HUES6 (cell line): ENCODE data around the gene HLA-DQA1.
"Not testable (repeated sequence)": the region's sequence is repeated elsewhere in the genome, so short reads cannot be mapped to it uniquely, and the experiment has no call there.

ENCODE experiments used
- H3K27ac ChIP-seq: 2 replicates; pipeline ENCODE4 v1.7.0; 2013; ENCODE audit warnings: low read depth, mild to moderate bottlenecking, low read length, inconsistent platforms
- H3K27me3 ChIP-seq: 2 replicates; pipeline ENCODE4 v1.6.1; 2013; ENCODE audit warnings: low read length; ENCODE audit not compliant: control insufficient read depth, insufficient read depth
- H3K36me3 ChIP-seq: 2 replicates; pipeline ENCODE4 v1.6.1; 2013; ENCODE audit warnings: low read length; ENCODE audit not compliant: control insufficient read depth, insufficient read depth
- H3K4me1 ChIP-seq: 2 replicates; pipeline ENCODE4 v1.6.1; 2013; ENCODE audit warnings: low read length; ENCODE audit not compliant: control insufficient read depth, insufficient read depth
- H3K4me3 ChIP-seq: 2 replicates; pipeline ENCODE4 v1.5.1; 2013; ENCODE audit warnings: low read depth, low read length
- H3K9ac ChIP-seq: one replicate; pipeline ENCODE4 v1.6.1; 2013; ENCODE audit warnings: mild to moderate bottlenecking, low read length
- H3K9me3 ChIP-seq: 2 replicates; pipeline ENCODE4 v1.6.1; 2013; ENCODE audit warnings: low read depth, low read length; ENCODE audit not compliant: control insufficient read depth, insufficient read depth

HLA-DQA1 gene

DNA sequence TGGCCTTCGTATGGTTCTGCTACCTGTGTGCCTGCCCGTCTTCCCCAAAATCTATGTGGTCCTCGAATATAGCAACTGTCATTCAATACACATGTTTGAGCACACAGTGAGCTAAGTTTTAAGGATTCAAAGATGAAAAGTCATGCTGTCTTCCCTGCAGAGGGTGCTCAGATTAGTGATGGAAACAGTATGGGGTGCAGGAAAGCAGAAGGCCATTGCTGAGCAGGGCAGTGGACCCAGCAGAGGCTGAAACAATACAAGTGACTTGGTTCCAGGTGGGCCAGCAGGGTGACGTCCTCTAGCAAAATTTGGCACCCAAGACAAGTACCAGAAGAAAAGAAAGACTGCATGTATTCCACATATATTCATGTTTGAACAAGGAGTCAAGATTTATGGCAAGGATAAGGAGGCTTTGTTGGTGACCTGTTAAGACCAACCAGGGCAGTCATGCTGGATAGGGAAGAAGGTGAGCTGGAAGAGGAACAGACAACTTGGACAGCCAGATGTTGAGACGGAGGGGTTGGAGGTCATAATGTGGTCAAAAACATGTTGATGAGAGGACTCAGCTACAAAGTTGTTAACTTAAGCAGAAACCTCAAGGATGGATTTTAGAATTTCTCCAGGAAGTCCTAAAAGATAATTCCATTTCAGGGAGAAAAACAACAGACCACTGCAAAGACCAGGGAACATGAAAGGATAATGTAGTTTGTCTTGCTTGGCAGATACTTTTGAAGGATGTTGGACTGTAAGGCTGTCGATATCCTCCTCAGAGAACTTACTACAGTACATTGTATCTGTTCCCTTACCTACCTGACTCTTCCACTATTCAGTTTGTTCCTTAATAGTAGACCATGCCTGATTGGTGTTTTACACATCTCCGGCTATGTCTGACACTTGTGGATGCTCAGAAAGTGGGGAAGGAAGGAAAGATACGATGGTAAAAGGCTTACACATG, 2.5 kb downstream of the HLA-DQA1 start:
- Histone ChIP-seq H3K4me3 (no peak overlapping the region), H3K9ac (no peak overlapping the region), H3K4me1 (no peaks in the 10 kb centered on the region), H3K36me3 (no peaks in the 10 kb centered on the region), H3K27me3 (no peaks in the 10 kb centered on the region), H3K9me3 (no peaks in the 10 kb centered on the region), H3K27ac (no peak overlapping the region)

DNA sequence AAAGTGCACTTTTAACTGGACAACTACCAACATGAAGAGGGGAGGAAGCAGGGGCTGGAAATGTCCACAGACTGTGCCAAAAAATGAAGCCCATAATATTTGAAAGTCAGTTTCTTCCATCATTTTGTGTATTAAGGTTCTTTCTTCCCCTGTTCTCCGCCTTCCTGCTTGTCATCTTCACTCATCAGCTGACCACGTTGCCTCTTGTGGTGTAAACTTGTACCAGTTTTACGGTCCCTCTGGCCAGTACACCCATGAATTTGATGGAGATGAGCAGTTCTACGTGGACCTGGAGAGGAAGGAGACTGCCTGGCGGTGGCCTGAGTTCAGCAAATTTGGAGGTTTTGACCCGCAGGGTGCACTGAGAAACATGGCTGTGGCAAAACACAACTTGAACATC, 3.9 kb downstream of the HLA-DQA1 start:
- Histone ChIP-seq H3K4me3 (no peak overlapping the region), H3K9ac (no peak overlapping the region), H3K4me1 (no peaks in the 10 kb centered on the region), H3K27me3 (no peaks in the 10 kb centered on the region), H3K27ac (no peak overlapping the region), H3K36me3 (no peaks in the 10 kb centered on the region), H3K9me3 (no peaks in the 10 kb centered on the region)

DNA sequence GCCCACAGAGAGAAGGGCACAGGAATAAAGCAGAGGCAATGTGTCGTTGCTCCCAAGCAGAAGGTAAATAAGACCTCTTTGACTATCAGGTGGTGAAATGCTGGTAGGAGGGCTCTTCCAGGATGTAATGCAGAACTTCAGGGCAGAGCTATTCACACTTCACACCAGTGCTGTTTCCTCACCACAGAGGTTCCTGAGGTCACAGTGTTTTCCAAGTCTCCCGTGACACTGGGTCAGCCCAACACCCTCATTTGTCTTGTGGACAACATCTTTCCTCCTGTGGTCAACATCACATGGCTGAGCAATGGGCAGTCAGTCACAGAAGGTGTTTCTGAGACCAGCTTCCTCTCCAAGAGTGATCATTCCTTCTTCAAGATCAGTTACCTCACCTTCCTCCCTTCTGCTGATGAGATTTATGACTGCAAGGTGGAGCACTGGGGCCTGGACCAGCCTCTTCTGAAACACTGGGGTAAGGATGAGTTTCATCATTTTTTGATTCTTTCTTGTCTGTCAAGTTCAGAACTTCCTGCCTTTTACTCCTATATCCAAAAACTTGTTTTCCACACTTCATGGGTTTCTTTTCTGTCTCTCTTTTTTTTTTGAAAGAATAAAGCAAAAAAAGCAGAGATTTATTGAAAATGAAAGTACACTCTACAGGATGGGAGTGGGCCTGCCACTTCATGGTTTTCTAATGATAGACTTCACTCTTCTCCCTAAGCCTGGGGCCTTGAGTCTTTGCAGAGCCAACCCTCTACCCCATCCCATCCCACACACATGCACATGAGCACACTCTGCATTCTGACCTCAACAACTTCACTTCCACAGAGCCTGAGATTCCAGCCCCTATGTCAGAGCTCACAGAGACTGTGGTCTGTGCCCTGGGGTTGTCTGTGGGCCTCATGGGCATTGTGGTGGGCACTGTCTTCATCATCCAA, 4.8 kb downstream of the HLA-DQA1 start:
- not testable (repeated sequence) for H3K9ac ChIP-seq, H3K9me3 ChIP-seq, H3K36me3 ChIP-seq

DNA sequence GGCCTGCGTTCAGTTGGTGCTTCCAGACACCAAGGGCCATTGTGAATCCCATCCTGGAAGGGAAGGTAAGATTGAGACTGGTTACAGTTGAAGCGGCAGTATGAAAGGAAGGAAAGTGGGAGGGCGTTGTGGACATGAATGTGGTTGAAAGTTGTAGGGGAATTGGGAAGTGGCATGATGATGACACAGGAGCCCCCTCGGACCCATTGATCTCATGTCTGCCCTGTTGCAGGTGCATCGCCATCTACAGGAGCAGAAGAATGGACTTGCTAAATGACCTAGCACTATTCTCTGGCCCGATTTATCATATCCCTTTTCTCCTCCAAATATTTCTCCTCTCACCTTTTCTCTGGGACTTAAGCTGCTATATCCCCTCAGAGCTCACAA, 5.5 kb downstream of the HLA-DQA1 start:
- H3K27me3 ChIP-seq, result no peaks in the 10 kb centered on the region
- H3K9ac ChIP-seq, result no peak overlapping the region
- no peaks in the 10 kb centered on the region for H3K36me3 ChIP-seq
- no peak overlapping the region for H3K4me3 ChIP-seq
- no peaks in the 10 kb centered on the region for H3K9me3 ChIP-seq
- H3K4me1 ChIP-seq, result no peaks in the 10 kb centered on the region
- H3K27ac ChIP-seq, result no peak overlapping the region

More for the DNA sequence above, 4.8 kb downstream of the HLA-DQA1 start:
- H3K27me3 ChIP-seq, H3K27ac ChIP-seq, H3K4me1 ChIP-seq, H3K4me3 ChIP-seq: not testable (repeated sequence)

DNA sequence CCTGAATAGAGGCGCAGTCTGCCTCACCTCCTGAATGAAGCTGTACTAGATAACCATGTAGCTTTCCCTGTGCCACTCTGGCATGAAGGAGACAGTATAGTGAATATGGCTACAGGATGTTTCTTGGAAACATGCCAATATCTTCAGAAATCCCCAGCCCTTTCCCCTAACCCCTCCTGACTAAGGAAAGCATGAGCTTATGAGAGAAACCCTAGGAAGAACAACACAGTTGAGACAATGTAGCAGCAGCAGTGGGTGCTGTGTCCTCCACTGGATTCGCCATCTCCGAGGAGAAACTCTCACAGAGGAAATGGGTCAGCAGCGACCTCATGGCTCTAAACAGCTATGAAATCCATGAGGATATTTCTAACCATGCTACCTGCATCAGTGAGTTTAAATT, 6.7 kb downstream of the HLA-DQA1 start:
- Histone ChIP-seq H3K9ac (no peak overlapping the region), H3K36me3 (no peaks in the 10 kb centered on the region), H3K27me3 (no peaks in the 10 kb centered on the region), H3K9me3 (no peaks in the 10 kb centered on the region), H3K4me3 (no peak overlapping the region), H3K27ac (no peak overlapping the region), H3K4me1 (no peaks in the 10 kb centered on the region)

DNA sequence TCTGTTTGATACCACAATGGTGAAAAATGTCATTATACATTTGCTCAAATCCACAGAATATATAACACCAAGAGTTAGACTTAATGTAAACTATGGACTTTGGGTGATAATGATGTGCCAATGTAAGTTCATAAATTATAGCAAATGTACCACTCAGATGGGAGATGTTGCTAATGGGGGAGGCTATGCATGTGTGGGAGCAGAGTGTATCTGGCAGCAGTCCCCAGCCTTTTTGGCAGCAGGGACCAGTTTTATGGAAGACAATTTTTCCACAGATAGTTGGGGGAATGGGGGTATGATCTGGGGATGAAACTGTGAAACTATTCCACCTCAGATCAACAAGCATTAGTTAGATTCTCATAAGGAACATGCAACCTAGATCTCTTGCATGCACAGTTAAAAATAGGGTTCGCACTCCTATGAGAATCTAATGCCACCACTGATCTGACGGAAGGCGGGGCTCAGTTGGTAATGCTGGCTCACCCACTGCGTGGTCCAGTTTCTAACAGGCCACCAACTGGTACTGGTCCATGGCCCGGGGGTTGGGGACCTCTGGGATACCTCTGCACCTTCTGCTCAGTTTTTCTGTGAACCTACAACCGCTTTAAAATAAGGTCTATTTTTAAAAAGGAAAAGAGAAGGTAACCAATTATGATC, 8.0 kb downstream of the HLA-DQA1 start:
- no peaks in the 10 kb centered on the region for H3K27me3 ChIP-seq
- no peak overlapping the region for H3K9ac ChIP-seq
- no peak overlapping the region for H3K4me3 ChIP-seq
- H3K27ac ChIP-seq, result no peak overlapping the region
- no peaks in the 10 kb centered on the region for H3K36me3 ChIP-seq
- no peaks in the 10 kb centered on the region for H3K4me1 ChIP-seq
- no peaks in the 10 kb centered on the region for H3K9me3 ChIP-seq

DNA sequence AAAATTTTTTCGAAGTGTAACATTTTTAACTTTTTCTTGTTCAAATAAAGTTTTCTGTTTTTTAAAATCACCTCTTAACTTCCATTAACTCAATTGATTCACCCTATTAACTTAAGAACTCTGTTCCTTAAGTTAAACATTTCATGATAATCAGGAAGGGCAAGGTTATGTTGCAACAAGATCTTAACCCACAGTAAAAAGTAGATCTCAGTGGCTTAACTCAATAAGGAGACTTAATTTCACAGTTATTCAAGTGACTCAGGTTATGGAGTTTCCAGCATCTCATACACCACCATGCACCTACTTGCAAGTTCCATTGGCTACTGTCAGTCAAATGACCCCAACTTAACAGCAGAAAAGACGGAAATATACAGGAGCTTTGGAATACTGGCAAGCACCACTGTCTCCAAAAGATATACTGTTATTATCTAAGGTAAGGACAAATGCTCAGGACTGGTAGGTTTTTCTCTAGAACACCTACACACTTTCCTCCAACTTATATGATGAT, 18.1 kb downstream of the HLA-DQA1 start:
- peak overlapping the region; percentile 60 for H3K9ac ChIP-seq
- H3K9me3 ChIP-seq, result peaks cover 4% of the 10 kb centered on the region; the same call in 1 of the 2 replicates
- peak overlapping the region; percentile 88; the same call in 1 of the 2 replicates for H3K27ac ChIP-seq
- H3K4me3 ChIP-seq, result peak overlapping the region; percentile 33; the same call in 1 of the 2 replicates
- no peaks in the 10 kb centered on the region; the same call in 1 of the 2 replicates for H3K36me3 ChIP-seq
- no peaks in the 10 kb centered on the region for H3K27me3 ChIP-seq
- peaks cover 18% of the 10 kb centered on the region for H3K4me1 ChIP-seq

DNA sequence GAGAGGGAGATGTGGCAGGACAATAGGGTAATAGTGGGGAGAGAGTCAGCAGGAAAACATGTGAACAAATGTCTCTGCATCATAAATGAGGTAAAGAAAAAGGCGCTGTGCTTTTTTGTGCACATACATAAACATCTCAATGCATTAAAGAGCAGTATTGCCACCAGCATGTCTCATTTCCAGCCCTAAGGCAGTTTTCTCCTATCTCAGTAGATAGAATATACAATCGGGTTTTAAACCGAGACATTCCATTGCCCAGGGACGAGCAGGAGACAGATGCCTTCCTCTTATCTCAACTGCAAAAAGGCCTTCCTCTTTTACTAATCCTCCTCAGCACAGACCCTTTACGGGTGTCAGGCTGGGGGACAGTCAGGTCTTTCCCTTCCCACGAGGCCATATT, 20.1 kb downstream of the HLA-DQA1 start:
- H3K9ac ChIP-seq, result peak overlapping the region; percentile 51
- not testable (repeated sequence) for H3K9me3 ChIP-seq, H3K36me3 ChIP-seq, H3K27me3 ChIP-seq, H3K4me3 ChIP-seq
- H3K27ac ChIP-seq, result peak overlapping the region; percentile 63; the same call in 1 of the 2 replicates
- peaks cover 18% of the 10 kb centered on the region for H3K4me1 ChIP-seq

DNA sequence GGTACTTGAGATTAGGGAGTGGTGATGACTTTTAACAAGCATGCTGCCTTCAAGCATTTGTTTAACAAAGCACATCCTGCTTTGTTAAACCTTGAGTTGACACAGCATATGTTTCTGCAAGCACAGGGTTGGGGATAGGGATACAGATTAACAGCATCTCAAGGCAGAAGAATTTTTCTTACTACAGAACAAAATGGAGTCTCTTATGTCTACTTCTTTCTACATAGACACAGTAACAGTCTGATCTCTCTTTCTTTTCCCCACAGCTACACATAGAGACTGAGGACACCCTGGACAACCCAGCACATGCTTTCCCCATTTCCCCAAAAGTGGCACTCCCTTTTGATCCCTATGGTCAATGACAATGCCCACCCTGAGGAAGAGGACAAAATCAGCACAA, 20.6 kb downstream of the HLA-DQA1 start:
- H3K9me3 ChIP-seq, H3K4me3 ChIP-seq, H3K36me3 ChIP-seq, H3K27me3 ChIP-seq: not testable (repeated sequence)
- Histone ChIP-seq H3K27ac (peak overlapping the region; percentile 62; the same call in 1 of the 2 replicates), H3K9ac (peak overlapping the region; percentile 21), H3K4me1 (peaks cover 18% of the 10 kb centered on the region)

DNA sequence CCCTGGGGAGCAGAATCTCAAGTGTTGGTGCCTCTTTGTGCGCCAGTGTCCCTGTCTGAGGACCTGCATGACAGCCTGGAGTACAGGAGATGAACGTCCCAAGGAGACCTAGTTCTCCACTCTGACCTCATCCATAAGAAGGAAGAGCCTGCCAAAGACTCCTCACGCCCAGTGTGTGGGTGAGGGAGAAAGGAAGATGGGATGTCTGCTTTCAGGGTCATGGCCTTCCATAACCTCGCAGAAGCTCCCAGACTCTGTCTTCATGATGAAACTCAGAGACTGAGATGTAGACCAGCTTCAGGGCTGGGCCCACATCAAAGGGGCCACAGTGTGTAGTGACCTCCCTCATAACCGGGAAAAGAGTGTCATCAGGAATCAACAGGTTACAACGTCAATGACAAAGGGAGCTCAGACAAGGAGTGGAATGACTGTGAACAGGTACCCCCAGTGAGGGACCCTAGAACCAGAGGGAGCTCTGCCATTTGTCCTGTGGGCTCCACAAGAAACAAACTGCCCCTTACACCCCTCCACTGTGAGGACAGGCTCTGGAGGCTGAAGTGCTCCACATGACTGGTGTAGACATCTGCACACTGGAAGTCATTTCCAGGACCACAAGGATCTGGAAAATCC, 21.2 kb downstream of the HLA-DQA1 start:
- H3K9me3 ChIP-seq, result peaks cover 4% of the 10 kb centered on the region; the same call in 1 of the 2 replicates
- peaks cover 18% of the 10 kb centered on the region for H3K4me1 ChIP-seq
- no peaks in the 10 kb centered on the region for H3K27me3 ChIP-seq
- peak overlapping the region; percentile 21 for H3K9ac ChIP-seq
- H3K36me3 ChIP-seq, result peaks cover 8% of the 10 kb centered on the region; the same call in 1 of the 2 replicates
- no peak overlapping the region; the same call in 1 of the 2 replicates for H3K4me3 ChIP-seq
- peak overlapping the region; percentile 62; the same call in 1 of the 2 replicates for H3K27ac ChIP-seq
